COR-L47 (cell line): ENCODE results near the gene ENPEP.

Source experiments
- DNase-seq: peaks from one replicate; lab custom pipeline; 2025; lab: John Stamatoyannopoulos, UW

ENPEP gene

DNA sequence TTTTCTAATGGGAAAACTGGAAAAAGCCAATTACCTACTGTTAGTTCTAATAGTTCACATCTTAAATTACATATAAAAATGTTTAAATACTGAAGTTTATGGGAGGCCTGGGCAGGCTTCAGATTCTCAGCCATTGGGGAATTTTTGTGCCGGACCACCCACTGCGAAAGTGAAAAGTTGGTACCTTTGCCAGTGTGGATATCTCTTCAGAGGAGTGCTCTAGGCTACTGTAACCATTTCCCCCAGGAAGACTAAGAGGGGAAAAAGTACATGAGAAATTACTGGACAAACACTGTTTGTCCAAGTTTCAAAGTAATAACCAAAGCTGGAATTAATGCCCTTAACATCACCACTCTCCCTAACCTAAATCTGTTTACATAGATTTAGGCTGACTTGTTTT, 126.1 kb downstream of the ENPEP start:
- DNase-seq = no peak

- DNase-seq = no peak
These were observed 129.1 kb downstream of the ENPEP start for GRCh38 chr4:110605077-110605476.

DNA sequence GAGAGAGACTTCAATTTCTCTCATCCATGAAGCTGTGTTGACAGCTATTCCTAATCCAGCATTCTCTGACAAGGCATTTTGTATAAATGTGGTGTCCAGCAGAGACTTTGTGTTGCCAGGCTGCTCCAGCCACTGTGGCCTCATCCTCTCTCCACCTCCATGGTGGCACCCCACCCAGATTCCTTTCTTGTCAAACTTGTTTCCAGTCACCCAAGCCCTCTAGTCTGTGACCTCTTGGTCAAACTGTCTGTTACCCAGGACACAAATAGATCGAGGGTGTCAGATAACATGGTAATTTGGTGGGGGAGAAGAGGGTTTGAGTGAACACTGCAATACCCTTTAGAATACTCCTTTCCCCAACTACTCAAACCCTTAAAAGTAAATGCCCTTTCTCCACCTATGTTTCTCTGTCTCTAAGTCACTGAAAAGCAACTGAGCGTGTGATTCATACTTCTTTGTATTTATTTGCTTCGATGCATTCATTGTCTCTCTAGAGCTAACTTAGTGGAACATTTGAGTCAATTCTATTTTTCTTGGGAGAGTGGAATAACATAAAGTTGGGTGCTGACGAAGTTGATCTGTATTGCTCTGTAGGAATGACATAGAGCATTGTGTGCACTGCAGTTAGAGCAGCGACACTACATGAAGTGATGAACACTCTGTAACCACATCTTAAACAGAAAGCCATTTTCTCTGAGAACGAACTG, 133.2 kb downstream of the ENPEP start:
- DNase-seq = no peak

DNA sequence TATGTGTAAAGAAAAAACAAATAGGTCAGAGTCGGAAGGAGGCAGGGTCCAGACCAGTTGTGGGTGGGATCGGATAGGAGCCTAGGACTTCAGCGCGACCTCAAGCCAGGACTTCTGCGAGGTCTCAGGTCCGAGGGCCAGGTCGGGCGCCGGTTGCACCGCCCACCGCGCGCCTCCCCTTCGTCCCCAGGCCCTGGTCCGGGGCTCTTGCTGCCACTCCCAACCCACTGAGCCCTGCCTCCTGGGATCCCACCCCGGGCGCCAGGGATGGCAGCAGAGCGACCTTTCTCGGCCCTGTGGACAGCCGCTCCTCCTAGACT, 134.6 kb downstream of the ENPEP start:
- no peak for DNase-seq

DNA sequence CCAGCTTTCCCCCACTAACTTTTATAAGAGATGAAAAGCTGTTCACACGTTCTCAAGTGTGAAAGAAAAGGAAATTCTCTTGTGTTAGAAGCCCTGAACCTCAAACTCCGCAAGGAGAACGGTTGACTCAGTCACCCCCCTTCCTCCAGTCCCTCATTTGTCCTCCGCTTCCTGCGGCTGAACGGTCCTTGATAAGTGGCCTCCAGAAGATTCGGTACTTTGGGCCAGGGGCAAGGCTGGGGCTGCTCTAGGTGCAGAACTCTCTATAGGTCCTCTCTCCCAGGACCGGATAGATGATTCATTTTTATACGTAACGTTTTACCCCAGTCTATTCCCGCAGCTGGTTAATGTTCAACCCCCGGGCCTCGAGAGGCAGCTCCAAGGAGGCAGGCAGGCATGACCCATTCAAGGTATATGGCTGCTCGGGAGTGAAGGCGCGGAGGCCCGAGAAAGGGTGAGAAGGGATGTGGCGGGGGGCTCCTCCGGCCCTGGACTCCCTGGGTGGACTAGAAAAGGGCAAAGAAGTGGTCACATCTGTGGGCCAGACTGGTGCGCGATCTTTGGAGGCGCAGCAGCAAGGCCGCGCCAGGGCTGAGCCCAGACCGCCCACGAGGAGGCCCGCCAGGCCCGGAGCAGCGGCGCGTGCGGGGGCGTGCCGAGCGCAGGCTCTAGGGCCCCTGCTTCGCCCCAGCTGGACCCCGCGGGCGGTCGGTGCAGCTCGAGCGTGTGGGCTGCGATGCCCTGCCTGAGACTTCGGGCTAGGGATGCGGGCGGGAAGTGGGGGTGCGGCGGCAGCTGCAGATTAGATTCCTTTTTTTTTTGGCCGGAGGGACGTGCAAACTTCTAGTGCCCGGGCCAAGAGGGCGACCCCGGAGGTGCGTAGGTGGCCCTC, 135.2 kb downstream of the ENPEP start:
- no peak for DNase-seq

GRCh38 chr4:110611968-110612447, 136.1 kb downstream of the ENPEP start:
- no peak for DNase-seq

- no peak for DNase-seq
These were observed 136.8 kb downstream of the ENPEP start for GRCh38 chr4:110612631-110613269.

DNA sequence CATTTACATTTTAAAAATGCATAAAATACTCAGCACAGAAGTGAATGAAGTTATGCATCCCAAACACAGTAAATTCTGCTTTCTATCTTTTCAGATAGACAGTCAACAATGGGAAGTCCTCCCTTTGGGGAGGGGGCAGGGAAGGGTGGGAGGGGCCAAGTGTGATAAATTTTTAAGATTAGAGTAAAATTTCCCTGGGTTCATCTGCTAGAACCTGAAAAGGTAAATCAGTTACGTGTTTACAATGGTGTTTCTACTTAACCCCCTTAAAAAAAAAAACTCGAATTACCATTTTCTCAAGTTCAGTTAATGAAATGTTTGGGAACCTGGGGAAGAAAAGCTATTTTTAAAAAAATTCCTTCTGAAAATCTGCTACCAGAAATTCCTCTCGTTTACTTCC, 137.8 kb downstream of the ENPEP start:
- no peak for DNase-seq

DNA sequence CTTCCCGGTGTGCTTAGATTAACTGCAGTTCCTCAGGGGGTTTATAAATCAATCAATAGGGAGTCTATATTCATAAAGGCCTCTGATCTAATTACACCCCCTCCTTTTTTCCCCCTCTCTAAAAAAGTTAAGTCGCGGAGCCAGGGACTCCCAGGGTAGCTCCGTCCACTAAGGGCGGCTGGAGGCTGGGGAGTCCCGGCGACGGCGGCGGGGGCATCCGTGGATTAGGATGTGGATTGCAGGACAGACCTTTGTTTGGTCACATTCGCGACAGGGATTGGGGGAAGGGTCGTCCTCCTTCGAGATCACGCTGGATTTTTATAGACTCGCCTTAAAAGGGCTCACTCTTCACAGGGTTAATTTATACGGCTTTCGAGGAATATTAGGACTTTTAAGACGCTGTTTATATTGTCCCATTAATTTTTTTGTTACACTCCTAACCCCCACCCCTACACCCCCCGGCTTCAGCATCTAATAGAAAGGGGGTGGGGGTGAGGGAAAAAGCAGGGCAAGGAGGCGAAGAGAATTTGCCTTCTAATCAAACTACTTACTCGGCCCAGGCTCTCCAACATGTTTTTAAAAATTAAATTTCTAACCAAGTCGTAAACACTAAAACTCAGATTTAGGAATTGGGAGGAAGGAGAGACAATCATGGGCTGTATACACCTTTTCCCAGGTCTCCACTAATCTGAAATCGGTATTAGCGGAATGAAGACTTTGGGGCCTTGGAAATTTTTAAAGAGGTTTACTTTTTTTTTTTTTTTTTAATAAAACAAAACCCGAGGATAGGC, 138.4 kb downstream of the ENPEP start:
- DNase-seq = no peak
